ENCODE results near the gene FOXP1.

- TF ChIP-seq UBTF (IDR thresholded peaks at IDR 0.05; ENCODE audit: borderline replicate concordance in 1 of 2, low read depth in 2 of 2, low read length in 2 of 2) (no peak), ERF (CRISPR knock-in tag; IDR thresholded peaks at IDR 0.05) (no peak), RBM17 (IDR thresholded peaks at IDR 0.05; ENCODE audit: borderline replicate concordance, low read depth, low read length) (no peak), AFF4 (CRISPR knock-in tag; IDR thresholded peaks at IDR 0.05) (no peak)
Observed at GRCh38 chr3:71441217-71441924, 142.2 kb downstream of the FOXP1 start.
